GM06990 (cell line): Measurements from ENCODE around the gene NKRF.
A peak's percentile ranks its signal among the peaks of the same experiment; 100 is the strongest.

Source experiments
- DNase-seq: peaks from one replicate; pipeline ENCODE4 v3.0.0-alpha.2; 2011; ENCODE audit not compliant: insufficient read length; ENCODE audit errors: extremely low read depth
- H3K27me3 ChIP-seq: replicated peaks from 2 replicates; pipeline ENCODE4 v1.6.0; 2011; ENCODE audit warnings: low read length; ENCODE audit not compliant: control insufficient read depth, insufficient read depth
- H3K36me3 ChIP-seq: 2 replicates; pipeline ENCODE4 v1.5.1; 2011; ENCODE audit warnings: low read length; ENCODE audit not compliant: control insufficient read depth, insufficient read depth
- H3K4me3 ChIP-seq: replicated peaks from 2 replicates; pipeline ENCODE4 v1.5.1; 2011; ENCODE audit warnings: low read depth, mild to moderate bottlenecking, control low read depth, low read length
- TF ChIP-seq, protein P1 (sequence below): IDR thresholded peaks from 2 replicates; pipeline ENCODE4 v1.5.1; 2011; ENCODE audit warnings: low read length, control low read depth, mild to moderate bottlenecking, inconsistent platforms; ENCODE audit not compliant: insufficient read depth, poor library complexity, severe bottlenecking

NKRF gene

DNA sequence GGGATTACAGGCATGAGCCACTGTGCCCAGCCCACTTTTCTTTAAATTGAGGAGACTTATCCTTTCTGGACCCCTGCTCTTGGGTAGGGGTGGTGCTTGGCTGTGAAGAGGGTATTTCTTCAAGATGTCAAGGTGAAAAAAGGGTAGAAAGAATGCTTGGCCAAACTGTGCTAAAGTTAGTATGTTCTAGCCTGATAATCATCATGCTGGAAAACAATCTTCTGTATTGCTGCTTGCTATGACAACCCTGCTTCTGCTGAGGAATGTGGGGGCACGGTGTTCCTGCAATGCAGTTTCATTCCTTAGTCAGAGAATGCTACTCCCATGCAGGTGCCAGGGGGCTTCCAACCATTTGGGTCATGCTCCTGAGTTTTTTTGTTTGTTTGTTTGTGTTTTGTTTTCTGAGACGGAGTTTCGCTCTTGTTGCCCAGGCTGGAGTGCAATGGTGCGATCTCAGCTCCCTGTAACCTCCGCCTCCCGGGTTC lies 35.8 kb downstream of the NKRF start:
- no peak for DNase-seq
- no peaks in the 10 kb centered on the region for H3K27me3 ChIP-seq

DNA sequence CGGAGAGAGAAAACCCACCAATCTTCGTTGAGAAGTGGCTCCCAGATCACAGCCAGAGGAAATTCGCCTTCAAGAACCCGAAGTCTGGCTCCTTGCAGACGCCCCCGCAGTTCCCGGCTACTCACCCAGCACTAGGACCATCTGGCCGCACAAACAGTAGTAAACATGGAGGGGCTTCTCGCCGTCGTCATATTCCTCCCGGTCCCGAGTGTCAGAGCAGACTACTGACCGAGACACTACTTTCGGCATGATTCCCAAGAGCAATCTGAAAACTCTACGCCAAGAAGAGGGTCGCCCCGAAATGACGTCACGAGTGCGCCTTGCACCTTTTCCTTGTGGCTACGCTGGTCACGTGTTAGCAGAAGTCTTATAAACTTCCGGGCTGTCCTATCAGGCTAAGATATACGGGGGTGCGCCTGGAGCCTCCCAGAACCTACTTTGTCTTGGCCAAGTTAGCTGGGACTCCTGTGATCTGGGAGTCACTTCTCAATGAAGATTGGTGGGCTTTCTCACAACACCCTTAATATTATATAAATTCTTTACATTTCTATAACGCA lies 41.0 kb downstream of the NKRF start, which contains the start of gene STEEP1:
Gene STEEP1, minus strand, starts transcription at position 303 of the 557 bp plus-strand sequence. Its CDS starts 54 bp downstream, at position 249.
- no peaks in the 10 kb centered on the region for H3K27me3 ChIP-seq
- H3K36me3 ChIP-seq: no peaks in the 10 kb centered on the region
- peak; percentile 69 for DNase-seq
- H3K4me3 ChIP-seq: peak within 1 kb of the TSS; percentile 78
- TF ChIP-seq, protein P1, sequence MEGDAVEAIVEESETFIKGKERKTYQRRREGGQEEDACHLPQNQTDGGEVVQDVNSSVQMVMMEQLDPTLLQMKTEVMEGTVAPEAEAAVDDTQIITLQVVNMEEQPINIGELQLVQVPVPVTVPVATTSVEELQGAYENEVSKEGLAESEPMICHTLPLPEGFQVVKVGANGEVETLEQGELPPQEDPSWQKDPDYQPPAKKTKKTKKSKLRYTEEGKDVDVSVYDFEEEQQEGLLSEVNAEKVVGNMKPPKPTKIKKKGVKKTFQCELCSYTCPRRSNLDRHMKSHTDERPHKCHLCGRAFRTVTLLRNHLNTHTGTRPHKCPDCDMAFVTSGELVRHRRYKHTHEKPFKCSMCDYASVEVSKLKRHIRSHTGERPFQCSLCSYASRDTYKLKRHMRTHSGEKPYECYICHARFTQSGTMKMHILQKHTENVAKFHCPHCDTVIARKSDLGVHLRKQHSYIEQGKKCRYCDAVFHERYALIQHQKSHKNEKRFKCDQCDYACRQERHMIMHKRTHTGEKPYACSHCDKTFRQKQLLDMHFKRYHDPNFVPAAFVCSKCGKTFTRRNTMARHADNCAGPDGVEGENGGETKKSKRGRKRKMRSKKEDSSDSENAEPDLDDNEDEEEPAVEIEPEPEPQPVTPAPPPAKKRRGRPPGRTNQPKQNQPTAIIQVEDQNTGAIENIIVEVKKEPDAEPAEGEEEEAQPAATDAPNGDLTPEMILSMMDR: no peak

More for the DNA sequence above, 35.8 kb downstream of the NKRF start:
- no peak overlapping the region for H3K4me3 ChIP-seq
- H3K36me3 ChIP-seq: no peaks in the 10 kb centered on the region
- TF ChIP-seq, protein P1: no peak

DNA sequence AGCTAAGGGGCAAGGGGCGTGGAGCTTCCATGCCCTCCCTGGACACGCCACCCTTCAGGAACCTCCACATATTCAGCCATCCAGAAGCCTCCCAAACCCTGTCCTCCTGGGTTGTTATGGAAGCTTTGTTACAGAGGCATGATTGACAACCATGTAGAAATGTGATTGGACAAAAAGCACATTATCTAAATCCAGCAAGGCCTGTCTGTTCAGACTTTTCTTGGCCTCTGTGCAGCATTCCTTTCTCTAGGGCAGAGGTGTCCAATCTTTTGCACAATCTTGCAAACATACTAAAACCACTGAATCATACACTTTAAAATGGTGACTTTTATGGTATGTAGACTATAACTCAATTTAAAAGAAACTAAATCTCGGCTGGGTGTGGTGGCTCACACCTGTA lies 53.7 kb downstream of the NKRF start:
- TF ChIP-seq, protein P1: no peak
- H3K27me3 ChIP-seq: no peaks in the 10 kb centered on the region
- H3K4me3 ChIP-seq: no peak overlapping the region
- no peaks in the 10 kb centered on the region for H3K36me3 ChIP-seq
- no peak for DNase-seq

DNA sequence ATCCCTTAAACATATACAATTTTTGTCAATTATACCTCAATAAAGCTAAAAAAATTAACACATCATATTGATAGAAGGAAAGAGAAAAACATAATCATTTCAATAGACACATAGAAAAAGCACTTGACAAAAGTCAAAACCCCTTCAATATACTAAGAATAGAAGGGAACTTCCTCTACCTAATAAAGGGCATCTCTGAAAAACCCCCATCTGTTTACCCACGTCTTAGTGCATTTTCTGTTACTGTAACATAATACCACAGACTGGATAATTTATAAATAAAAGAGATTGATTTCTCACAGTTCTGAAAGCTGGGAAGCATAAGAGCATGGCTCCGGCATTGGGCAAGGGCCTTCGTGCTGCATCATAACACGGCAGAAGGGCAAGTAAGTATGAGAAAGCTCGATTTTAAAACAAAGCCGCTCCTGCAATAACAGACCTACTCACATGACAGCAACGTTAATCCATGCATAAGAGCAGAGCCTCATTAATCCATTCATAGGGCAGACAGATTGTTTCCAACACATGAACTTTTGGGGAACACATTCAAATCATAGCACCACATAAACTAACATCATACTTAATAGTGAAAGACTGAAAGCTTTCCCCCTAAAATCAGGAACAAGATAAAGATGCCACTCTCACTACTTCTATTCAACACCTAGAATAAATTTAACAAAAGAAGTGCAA lies 56.8 kb downstream of the NKRF start:
- Histone ChIP-seq H3K4me3 (peak overlapping the region; percentile 11; the same call in 1 of the 2 replicates), H3K36me3 (no peaks in the 10 kb centered on the region), H3K27me3 (no peaks in the 10 kb centered on the region)
- DNase-seq: no peak
- TF ChIP-seq, protein P1: no peak

DNA sequence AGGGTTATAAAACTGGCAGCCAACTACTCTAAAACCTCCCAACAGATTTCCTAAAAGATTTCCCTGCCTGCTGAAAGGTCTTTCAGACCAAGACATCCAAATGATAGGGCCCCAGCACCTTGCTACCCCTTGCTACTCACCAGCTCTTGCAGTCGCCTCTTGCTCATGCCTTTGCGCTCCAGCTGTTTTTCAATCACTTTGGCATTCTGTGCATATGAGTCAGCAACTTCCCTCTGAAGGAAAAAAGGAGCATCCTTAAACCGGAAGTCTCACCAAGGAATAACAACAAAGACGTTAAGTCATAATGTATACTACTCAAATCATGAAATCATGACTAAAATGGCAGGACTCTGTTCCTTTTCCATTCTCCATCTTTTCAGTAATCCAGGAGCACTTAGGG lies 65.0 kb downstream of the NKRF start:
- TF ChIP-seq, protein P1: no peak
- no peaks in the 10 kb centered on the region for H3K27me3 ChIP-seq
- no peak for DNase-seq
- H3K4me3 ChIP-seq: no peak overlapping the region
- H3K36me3 ChIP-seq: no peaks in the 10 kb centered on the region; the same call in 1 of the 2 replicates
